DND-41 (cell line): ENCODE measurements around the gene CCR6.

Experiments used
- CTCF ChIP-seq: IDR thresholded peaks from 2 replicates; pipeline ENCODE4 v1.5.1; 2012; ENCODE audit warnings: borderline replicate concordance, low read length, moderate library complexity, mild to moderate bottlenecking; ENCODE audit not compliant: poor library complexity, severe bottlenecking; ENCODE audit errors: extremely low read depth
- EZH2 ChIP-seq: IDR thresholded peaks from 3 replicates; pipeline ENCODE4 v1.6.1; 2012; ENCODE audit warnings: borderline replicate concordance, low read depth, mild to moderate bottlenecking, moderate library complexity, low read length, inconsistent platforms; ENCODE audit not compliant: severe bottlenecking

GRCh38 chr6:167134448-167135328, 11.8 kb downstream of the CCR6 start:
- TF ChIP-seq CTCF (no peak), EZH2 (no peak)
